PC-9 (cell line): ENCODE measurements around the gene TSHR. TPM values are rescaled to one million over a fixed set of nuclear protein-coding genes. Genes with fewer than 3 reads are reported as not detected.

Experiments
- BruUV-seq: library from RNA; stranded (reverse); fragments of 400-500 nt; replicated peaks from 2 replicates; lab custom pipeline; 2021; lab: Mats Ljungman, UMichigan
- CTCF ChIA-PET: fragments of 300-600 bp; sonication (Branson Sonifier 250); formaldehyde crosslinking; loops from one replicate; lab custom pipeline; 2022; ENCODE audit warnings: antibody characterized with exemption; lab: Charles Lee
- POLR2A ChIA-PET: fragments of 300-600 bp; sonication (Branson Sonifier 250); formaldehyde crosslinking; loops from one replicate; lab custom pipeline; 2022; ENCODE audit warnings: antibody characterized with exemption; ENCODE audit not compliant: unreplicated experiment; lab: Charles Lee
- DNase-seq, 2 experiments: peaks; one replicate each; pipeline versions ENCODE4 v3.0.0 to v3.0.0-alpha.2; 2015 to 2022; ENCODE audit warnings: mixed read lengths in 1 of 2
- H2AFZ ChIP-seq: fragments of 200-600 bp; sonication (generic); 2 replicates; pipeline ENCODE4 v1.8.1; 2017; ENCODE audit warnings: antibody characterized with exemption
- H3F3A ChIP-seq: fragments of 200-600 bp; sonication (generic); 2 replicates; pipeline ENCODE4 v1.8.1; 2017; ENCODE audit warnings: antibody characterized with exemption, mild to moderate bottlenecking, low read depth; ENCODE audit not compliant: insufficient read depth
- H3K27ac ChIP-seq: fragments of 200-600 bp; sonication (generic); 2 replicates; pipeline ENCODE4 v1.6.1; 2016; ENCODE audit warnings: mixed run types
- H3K27me3 ChIP-seq: fragments of 200-600 bp; sonication (generic); 2 replicates; pipeline ENCODE4 v1.6.1; 2016; ENCODE audit warnings: low read depth, mixed run types; ENCODE audit not compliant: insufficient read depth
- H3K36me3 ChIP-seq: fragments of 200-600 bp; sonication (generic); 2 replicates; pipeline ENCODE4 v1.6.1; 2016; ENCODE audit warnings: low read depth, mixed run types
- H3K4me1 ChIP-seq: fragments of 200-600 bp; sonication (generic); replicated peaks from 2 replicates; pipeline ENCODE4 v1.6.1; 2016; ENCODE audit warnings: mixed run types; ENCODE audit not compliant: insufficient read depth
- H3K4me2 ChIP-seq: fragments of 200-600 bp; sonication (generic); 2 replicates; pipeline ENCODE4 v1.6.1; 2017; ENCODE audit warnings: mixed run types
- H3K4me3 ChIP-seq: fragments of 200-600 bp; sonication (generic); 2 replicates; pipeline ENCODE4 v1.6.1; 2016; ENCODE audit warnings: mixed run types
- H3K79me2 ChIP-seq: fragments of 200-600 bp; sonication (generic); 2 replicates; pipeline ENCODE4 v1.6.1; 2017; ENCODE audit warnings: low read depth, mixed run types
- H3K9me2 ChIP-seq: fragments of 200-600 bp; sonication (generic); 2 replicates; pipeline ENCODE4 v1.8.1; 2017; ENCODE audit warnings: mild to moderate bottlenecking; ENCODE audit not compliant: insufficient read depth
- H3K9me3 ChIP-seq: fragments of 200-600 bp; sonication (generic); 2 replicates; pipeline ENCODE4 v1.8.1; 2016; ENCODE audit warnings: low read depth; ENCODE audit not compliant: insufficient read depth
- H4K20me1 ChIP-seq: fragments of 200-600 bp; sonication (generic); 2 replicates; pipeline ENCODE4 v1.8.1; 2017; ENCODE audit not compliant: insufficient read depth
- EZH2 ChIP-seq: fragments of 200-600 bp; sonication (generic); IDR thresholded peaks from 2 replicates; pipeline ENCODE4 v1.8.0; 2017; ENCODE audit warnings: antibody characterized with exemption, low read depth
- intact Hi-C: fragments of 100-400 bp; cut with micrococcal nuclease; formaldehyde crosslinking; loops from one replicate; pipeline ENCODE4 v1.10.0; 2022; ENCODE audit not compliant: unreplicated experiment
- total RNA-seq: library from RNA; stranded (reverse); gene quantifications from 2 replicates; pipeline ENCODE4 v1.2.3, GENCODE V29; 2021
- TF ChIP-seq, protein P1 (sequence below): fragments of 200-600 bp; sonication (generic); conservative IDR thresholded peaks from 2 replicates; pipeline ENCODE4 v1.6.1; 2017; ENCODE audit warnings: mixed run types, antibody characterized with exemption, mild to moderate bottlenecking, moderate library complexity

The TSHR gene
- total RNA-seq, 1 experiment from 2014 or later, result not detected

DNA sequence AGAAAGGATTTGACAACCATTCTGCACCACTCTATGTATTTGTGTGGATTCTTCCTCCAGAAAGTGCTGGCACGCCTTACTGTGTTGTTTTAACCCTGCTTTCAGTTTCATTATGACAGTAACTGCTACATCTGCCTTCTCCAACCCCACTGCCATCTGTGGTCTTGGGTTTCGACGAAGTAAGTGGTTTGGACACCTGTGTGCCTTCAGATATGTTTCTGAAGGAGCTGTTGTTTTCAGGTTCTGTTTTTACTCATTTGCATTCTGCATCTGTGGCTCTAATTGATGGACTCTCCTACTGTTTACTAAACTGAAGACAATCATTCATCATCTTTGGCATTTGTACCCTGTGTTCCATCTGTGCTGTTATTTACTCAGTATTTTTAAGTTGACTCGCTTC is 4.1 kb downstream of the TSHR start:
- Histone ChIP-seq H3K27me3 (peaks cover 10% of the 10 kb centered on the region; the same call in 1 of the 2 replicates), H3K4me3 (no peak overlapping the region), H3K79me2 (no peaks in the 10 kb centered on the region), H2AFZ (no peak overlapping the region; the same call in 1 of the 2 replicates), H4K20me1 (no peaks in the 10 kb centered on the region), H3K36me3 (no peaks in the 10 kb centered on the region), H3K27ac (no peak overlapping the region), H3K9me3 (0 out of 2 replicates have a peak, but pooled peaks cover 3% of the 10 kb centered on the region), H3F3A (no peaks in the 10 kb centered on the region), H3K4me2 (no peak overlapping the region), H3K4me1 (no peaks in the 10 kb centered on the region), H3K9me2 (no peaks in the 10 kb centered on the region)
- POLR2A ChIA-PET, result no interaction called here
- intact Hi-C loops, result loop anchor here (10.0 kb wide), 1 partner anchor 505 kb away; no protein-coding TSS in a partner anchor
- DNase-seq, result no peak
- CTCF ChIA-PET, result no interaction called here
- TF ChIP-seq EZH2, result no peak
- TF ChIP-seq, protein P1, sequence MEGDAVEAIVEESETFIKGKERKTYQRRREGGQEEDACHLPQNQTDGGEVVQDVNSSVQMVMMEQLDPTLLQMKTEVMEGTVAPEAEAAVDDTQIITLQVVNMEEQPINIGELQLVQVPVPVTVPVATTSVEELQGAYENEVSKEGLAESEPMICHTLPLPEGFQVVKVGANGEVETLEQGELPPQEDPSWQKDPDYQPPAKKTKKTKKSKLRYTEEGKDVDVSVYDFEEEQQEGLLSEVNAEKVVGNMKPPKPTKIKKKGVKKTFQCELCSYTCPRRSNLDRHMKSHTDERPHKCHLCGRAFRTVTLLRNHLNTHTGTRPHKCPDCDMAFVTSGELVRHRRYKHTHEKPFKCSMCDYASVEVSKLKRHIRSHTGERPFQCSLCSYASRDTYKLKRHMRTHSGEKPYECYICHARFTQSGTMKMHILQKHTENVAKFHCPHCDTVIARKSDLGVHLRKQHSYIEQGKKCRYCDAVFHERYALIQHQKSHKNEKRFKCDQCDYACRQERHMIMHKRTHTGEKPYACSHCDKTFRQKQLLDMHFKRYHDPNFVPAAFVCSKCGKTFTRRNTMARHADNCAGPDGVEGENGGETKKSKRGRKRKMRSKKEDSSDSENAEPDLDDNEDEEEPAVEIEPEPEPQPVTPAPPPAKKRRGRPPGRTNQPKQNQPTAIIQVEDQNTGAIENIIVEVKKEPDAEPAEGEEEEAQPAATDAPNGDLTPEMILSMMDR, result no peak
- no TSS peak for BruUV-seq

DNA sequence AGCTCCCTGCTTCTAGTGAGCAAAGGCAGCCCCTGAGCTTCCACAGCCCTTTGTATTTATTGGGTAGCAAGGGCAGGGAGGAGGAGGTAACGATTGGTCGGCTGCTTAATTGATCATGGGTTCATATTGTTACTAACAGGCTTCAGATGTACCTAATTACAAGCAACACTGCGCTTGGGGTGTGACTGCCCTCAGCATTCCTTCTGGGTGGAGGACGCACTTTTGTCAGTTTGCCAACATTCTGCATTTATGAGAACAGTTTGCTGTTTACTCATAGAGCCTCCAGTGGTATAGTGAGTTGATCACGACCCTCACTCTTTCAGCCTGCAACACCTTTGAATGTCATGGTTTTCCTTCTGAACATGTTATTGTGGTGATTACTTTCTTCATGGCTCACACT is 9.6 kb downstream of the TSHR start:
- ChIA-PET POLR2A (no interaction called here), CTCF (no interaction called here)
- DNase-seq, result no peak
- no peaks in the 10 kb centered on the region; the same call in 1 of the 2 replicates for H3K9me2 ChIP-seq
- no peaks in the 10 kb centered on the region; the same call in 1 of the 2 replicates for H3K27me3 ChIP-seq
- H3F3A ChIP-seq, result no peaks in the 10 kb centered on the region
- H3K79me2 ChIP-seq, result no peaks in the 10 kb centered on the region
- H3K4me1 ChIP-seq, result no peaks in the 10 kb centered on the region
- H4K20me1 ChIP-seq, result no peaks in the 10 kb centered on the region
- no TSS peak for BruUV-seq
- intact Hi-C loops, result no loop called here
- H3K9me3 ChIP-seq, result no peaks in the 10 kb centered on the region
- H3K36me3 ChIP-seq, result no peaks in the 10 kb centered on the region
- TF ChIP-seq, protein P1, result no peak
- H3K4me2 ChIP-seq, result no peak overlapping the region
- no peak overlapping the region for H3K27ac ChIP-seq
- no peak overlapping the region for H2AFZ ChIP-seq
- no peak overlapping the region for H3K4me3 ChIP-seq

DNA sequence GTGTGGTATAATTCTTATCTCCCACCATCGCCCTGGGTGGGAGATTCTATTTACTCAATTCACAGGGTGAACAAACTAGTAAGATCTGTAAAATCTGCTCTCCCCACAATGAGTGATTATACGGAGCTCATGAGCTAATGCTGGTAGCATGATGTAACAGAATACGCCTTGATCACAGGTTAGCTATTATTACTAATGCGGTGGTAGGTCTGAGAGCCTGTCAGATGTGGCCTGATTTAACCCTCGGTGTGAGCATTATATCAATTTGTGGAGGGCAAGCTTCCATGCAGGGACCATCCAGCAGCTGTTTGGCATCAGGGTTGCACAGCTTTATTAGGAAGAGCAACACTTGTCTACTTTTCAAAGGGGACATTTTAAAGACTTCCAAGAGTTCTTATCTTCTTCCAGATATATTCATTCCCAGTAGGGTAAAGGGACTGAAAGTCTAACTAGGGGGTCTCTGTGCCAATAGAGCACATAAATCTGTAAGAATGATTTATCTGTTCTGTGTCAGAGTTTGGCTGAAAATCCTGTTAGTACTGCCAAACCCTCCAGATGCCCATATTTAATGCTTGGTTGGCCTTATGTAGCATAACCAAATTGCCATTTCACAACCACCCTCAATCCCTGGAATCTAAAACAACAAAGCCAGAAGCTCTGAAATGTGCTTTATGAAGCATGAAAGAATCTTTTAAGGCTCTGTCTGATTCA is 18.7 kb downstream of the TSHR start:
- POLR2A ChIA-PET, result interaction anchor here (0.7 kb wide), 1 partner anchor 13 kb away, joined by 3 read pairs; no protein-coding TSS in a partner anchor
- Histone ChIP-seq H3K9me2 (no peaks in the 10 kb centered on the region), H3K4me2 (no peak overlapping the region), H3K27me3 (no peaks in the 10 kb centered on the region), H3K9me3 (no peaks in the 10 kb centered on the region), H3F3A (no peaks in the 10 kb centered on the region), H3K4me3 (no peak overlapping the region), H3K36me3 (no peaks in the 10 kb centered on the region), H4K20me1 (no peaks in the 10 kb centered on the region), H2AFZ (no peak overlapping the region), H3K79me2 (no peaks in the 10 kb centered on the region), H3K27ac (no peak overlapping the region), H3K4me1 (no peaks in the 10 kb centered on the region)
- TF ChIP-seq, protein P1, result no peak
- no peak for TF ChIP-seq EZH2
- DNase-seq, result peak in 1 of 2 experiments; percentile 53
- CTCF ChIA-PET, result interaction anchor here (0.6 to 1.3 kb wide), 3 partner anchors 13 to 196 kb away, joined by 3 to 5 read pairs (median 3); no protein-coding TSS in a partner anchor
- BruUV-seq, result no TSS peak
- intact Hi-C loops, result no loop called here
